Skeletal muscle satellite cell (primary cell): Measurements from ENCODE around the gene RNF220.

Experiments used
- H3K27me3 ChIP-seq: 2 replicates; pipeline ENCODE4 v1.7.0; 2013; ENCODE audit warnings: low read length; ENCODE audit not compliant: control insufficient read depth, insufficient read depth
- H3K36me3 ChIP-seq: 2 replicates; pipeline ENCODE4 v1.7.0; 2013; ENCODE audit warnings: mild to moderate bottlenecking, control low read depth, low read length; ENCODE audit not compliant: insufficient read depth
- H3K4me1 ChIP-seq: 2 replicates; pipeline ENCODE4 v1.7.0; 2013; ENCODE audit warnings: low read length; ENCODE audit not compliant: control insufficient read depth, insufficient read depth
- H3K4me2 ChIP-seq: 2 replicates; pipeline ENCODE4 v1.7.0; 2013; ENCODE audit warnings: mild to moderate bottlenecking, low read length
- H3K4me3 ChIP-seq: 2 replicates; pipeline ENCODE4 v1.7.0; 2013; ENCODE audit warnings: low read length
- H3K9ac ChIP-seq: 2 replicates; pipeline ENCODE4 v1.7.0; 2013; ENCODE audit warnings: mild to moderate bottlenecking, low read depth, low read length, moderate library complexity
- H3K9me3 ChIP-seq: replicated peaks from 2 replicates; pipeline ENCODE4 v1.7.0; 2013; ENCODE audit warnings: mild to moderate bottlenecking, control low read depth, low read length

The RNF220 gene

GRCh38 chr1:44421446-44421884, 16.4 kb downstream of the RNF220 start:
- H3K4me1 ChIP-seq: peaks cover 4% of the 10 kb centered on the region
- peaks cover 86% of the 10 kb centered on the region for H3K27me3 ChIP-seq
- H3K4me3 ChIP-seq: no peak overlapping the region
- H3K4me2 ChIP-seq: no peak overlapping the region
- no peak overlapping the region for H3K9ac ChIP-seq
- no peaks in the 10 kb centered on the region for H3K9me3 ChIP-seq
- H3K36me3 ChIP-seq: no peaks in the 10 kb centered on the region

DNA sequence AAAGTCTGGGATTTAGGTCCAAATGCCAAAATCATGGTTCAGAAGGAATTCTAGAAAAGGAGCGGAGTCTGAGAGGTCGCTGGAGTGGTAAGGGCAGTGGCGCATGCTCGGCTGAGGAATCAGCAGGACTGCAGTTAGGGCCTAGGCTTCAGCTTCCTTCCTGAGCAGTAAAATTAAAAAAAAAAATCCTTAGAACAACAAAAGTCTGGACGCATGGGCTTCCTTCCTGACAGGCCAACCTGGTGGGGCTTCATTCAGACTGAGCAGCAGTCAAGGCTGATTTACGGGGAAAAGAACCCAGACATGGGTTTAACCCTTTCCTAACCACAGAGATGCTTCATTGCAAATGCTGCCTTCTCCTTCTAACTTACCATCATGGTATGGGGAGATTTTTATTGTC, 17.1 kb downstream of the RNF220 start:
- Histone ChIP-seq H3K9me3 (no peaks in the 10 kb centered on the region), H3K4me1 (peaks cover 4% of the 10 kb centered on the region), H3K36me3 (no peaks in the 10 kb centered on the region), H3K9ac (no peak overlapping the region), H3K4me3 (no peak overlapping the region), H3K4me2 (no peak overlapping the region), H3K27me3 (peaks cover 85% of the 10 kb centered on the region)

GRCh38 chr1:44423591-44424537, 18.8 kb downstream of the RNF220 start:
- H3K27me3 ChIP-seq: peaks cover 86% of the 10 kb centered on the region
- H3K9ac ChIP-seq: no peak overlapping the region
- no peaks in the 10 kb centered on the region for H3K36me3 ChIP-seq
- H3K9me3 ChIP-seq: no peaks in the 10 kb centered on the region
- peak overlapping the region; percentile 64 for H3K4me2 ChIP-seq
- no peak overlapping the region for H3K4me3 ChIP-seq
- H3K4me1 ChIP-seq: no peaks in the 10 kb centered on the region

DNA sequence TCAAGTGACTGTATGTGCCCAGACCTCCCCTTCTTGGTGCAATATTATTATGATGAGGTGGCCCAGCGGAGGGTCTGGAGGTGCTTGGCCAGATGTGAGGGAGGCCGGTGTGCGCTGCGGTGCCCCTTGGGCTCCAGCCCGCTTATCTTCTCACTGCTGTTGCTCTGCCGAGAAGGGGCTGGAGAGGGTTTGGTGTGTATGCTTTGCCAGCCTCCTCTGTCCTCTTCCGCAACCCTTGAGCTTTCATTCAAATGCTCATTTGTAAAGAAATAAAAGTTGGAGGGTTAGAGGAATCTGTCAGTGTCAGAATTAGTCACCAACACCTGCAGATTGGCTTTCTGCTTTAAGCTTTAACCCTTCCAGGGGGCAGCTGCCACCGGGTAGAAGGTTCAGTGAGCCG, 19.7 kb downstream of the RNF220 start:
- Histone ChIP-seq H3K4me1 (no peaks in the 10 kb centered on the region), H3K36me3 (no peaks in the 10 kb centered on the region), H3K4me3 (no peak overlapping the region), H3K9me3 (no peaks in the 10 kb centered on the region), H3K27me3 (peaks cover 86% of the 10 kb centered on the region), H3K9ac (no peak overlapping the region), H3K4me2 (no peak overlapping the region)

DNA sequence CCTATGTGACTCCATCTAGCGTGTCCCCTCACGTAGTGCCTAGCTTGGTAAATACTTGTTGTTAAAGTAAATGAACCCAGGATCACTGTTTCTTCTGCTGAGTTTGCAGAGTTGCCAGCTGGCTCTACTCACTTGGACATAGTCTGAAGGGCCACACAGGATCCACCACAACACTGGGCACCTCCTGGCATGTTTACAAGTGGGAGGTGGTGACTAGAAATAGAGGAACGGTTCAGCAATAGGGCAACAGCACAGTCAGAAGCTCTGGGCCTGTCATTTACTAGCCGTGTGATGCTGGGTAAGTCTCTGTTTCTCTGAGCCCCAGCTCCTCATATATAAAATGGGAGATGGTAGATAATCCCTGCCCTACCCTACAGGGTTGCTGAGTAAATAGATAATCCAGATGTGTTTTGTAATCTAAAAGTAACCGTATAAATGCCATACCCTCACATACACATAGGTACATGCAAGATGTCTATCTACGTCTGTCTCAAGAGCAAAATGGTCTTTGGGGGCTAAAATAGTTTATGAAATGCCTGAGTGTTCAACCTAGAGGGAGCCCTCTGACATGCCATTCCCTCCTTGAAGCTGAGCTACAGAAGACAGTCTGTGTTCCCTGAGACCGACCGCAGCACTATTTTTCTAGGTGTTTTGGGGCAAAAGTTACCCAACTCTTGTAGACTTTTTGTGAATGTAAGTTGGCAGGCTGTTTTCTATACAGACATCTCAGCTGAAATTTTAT, 20.5 kb downstream of the RNF220 start:
- Histone ChIP-seq H3K9ac (no peak overlapping the region), H3K4me3 (no peak overlapping the region), H3K4me1 (no peaks in the 10 kb centered on the region), H3K4me2 (no peak overlapping the region), H3K27me3 (peaks cover 79% of the 10 kb centered on the region), H3K36me3 (no peaks in the 10 kb centered on the region), H3K9me3 (no peaks in the 10 kb centered on the region)

- no peak overlapping the region for H3K9ac ChIP-seq
Observed at GRCh38 chr1:44431861-44432260, 26.8 kb downstream of the RNF220 start.

GRCh38 chr1:44433209-44433608, 28.2 kb downstream of the RNF220 start:
- H3K9me3 ChIP-seq: no peaks in the 10 kb centered on the region
- H3K4me2 ChIP-seq: no peak overlapping the region
- no peak overlapping the region for H3K4me3 ChIP-seq
- H3K27me3 ChIP-seq: peaks cover 29% of the 10 kb centered on the region
- H3K9ac ChIP-seq: no peak overlapping the region
- no peaks in the 10 kb centered on the region for H3K4me1 ChIP-seq
- H3K36me3 ChIP-seq: no peaks in the 10 kb centered on the region

More at GRCh38 chr1:44431861-44432260, 26.8 kb downstream of the RNF220 start:
- Histone ChIP-seq H3K4me1 (no peaks in the 10 kb centered on the region), H3K27me3 (peaks cover 42% of the 10 kb centered on the region), H3K4me3 (no peak overlapping the region), H3K4me2 (no peak overlapping the region), H3K36me3 (no peaks in the 10 kb centered on the region), H3K9me3 (no peaks in the 10 kb centered on the region)

DNA sequence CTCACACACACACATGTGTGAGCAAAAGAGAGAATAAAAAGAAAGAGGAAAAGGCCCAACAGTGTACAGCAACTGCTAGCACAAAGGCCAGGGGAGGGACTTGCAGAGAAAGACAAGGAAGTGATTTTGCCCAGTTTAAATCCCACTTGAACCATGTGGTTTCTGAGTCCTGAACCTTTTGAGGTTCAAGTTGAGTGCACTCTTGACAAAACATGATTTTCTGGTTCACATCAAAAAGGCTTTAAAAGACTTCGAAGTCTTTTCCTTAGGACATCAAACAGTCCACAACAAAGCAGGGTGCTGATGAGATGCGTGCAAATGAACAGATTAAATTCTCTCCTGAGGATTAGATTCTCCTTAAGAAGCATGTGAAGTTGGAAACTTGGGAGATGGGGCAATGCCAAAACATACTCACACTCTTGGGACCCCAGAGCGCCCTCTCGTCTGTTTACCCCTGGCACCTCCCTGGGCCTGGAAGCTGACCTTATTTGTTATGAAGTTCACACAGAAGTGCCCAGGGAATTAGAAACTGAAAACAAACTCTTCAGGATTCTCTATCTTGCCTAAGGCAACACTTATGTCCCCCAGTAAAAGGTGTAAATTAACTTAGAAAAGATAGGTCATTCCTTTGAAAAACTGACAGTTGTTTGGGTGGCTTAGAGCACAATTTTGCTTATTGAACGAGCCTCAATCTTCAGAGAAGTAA, 31.5 kb downstream of the RNF220 start:
- no peaks in the 10 kb centered on the region for H3K9me3 ChIP-seq
- H3K4me1 ChIP-seq: no peaks in the 10 kb centered on the region
- H3K9ac ChIP-seq: no peak overlapping the region
- no peak overlapping the region for H3K4me2 ChIP-seq
- H3K4me3 ChIP-seq: no peak overlapping the region
- no peaks in the 10 kb centered on the region for H3K36me3 ChIP-seq
- peaks cover 22% of the 10 kb centered on the region for H3K27me3 ChIP-seq

DNA sequence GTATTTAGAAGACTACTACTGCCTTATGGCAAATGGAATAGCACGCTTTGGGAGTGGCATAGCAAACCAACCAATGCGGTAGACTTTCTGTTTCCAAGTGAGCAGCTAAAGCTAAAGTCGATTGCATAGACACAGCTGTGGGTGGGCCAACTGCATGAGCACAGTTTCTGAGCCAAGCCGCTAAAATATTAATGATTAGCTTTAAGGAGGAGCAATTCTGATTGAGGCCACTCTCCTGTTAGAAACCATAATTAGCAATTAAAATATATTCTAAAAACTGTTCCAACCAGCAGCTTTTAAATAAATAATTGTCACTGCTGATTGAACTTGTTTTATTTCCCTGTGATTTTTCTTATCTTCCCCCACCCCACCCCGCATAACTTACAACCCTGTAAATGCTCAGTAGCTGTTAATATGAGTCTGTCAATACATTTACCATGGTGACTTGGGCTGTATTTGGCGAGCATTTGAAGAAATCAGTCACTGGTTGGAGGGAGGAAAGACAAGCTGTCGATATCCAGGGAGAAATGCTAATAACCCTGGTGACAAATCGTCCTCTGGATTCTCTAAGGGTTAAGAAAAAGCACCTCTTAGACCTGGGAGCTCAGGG, 32.2 kb downstream of the RNF220 start:
- no peaks in the 10 kb centered on the region for H3K4me1 ChIP-seq
- H3K36me3 ChIP-seq: no peaks in the 10 kb centered on the region
- peaks cover 21% of the 10 kb centered on the region for H3K27me3 ChIP-seq
- H3K4me2 ChIP-seq: no peak overlapping the region
- no peak overlapping the region for H3K4me3 ChIP-seq
- H3K9me3 ChIP-seq: no peaks in the 10 kb centered on the region
- H3K9ac ChIP-seq: no peak overlapping the region

DNA sequence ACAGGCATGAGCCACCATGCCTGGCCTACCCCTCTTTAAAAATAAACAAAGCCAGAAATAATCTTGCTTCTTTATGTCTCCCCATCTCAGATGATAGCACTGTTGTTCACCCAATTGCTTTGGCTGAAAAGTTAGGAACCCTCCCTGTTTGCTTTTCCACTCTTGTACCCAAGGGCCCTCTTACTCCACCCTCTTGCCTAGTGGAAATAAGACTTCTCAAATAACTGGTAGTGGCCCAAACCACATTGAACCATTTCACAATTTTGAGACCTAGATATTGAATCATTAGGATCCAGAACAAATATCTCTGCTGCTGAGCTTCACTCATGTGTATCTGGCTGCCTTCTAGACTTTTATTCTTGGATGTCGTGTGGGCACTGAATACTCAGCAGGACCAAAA, 37.7 kb downstream of the RNF220 start:
- Histone ChIP-seq H3K9ac (no peak overlapping the region), H3K27me3 (peaks cover 40% of the 10 kb centered on the region), H3K36me3 (no peaks in the 10 kb centered on the region), H3K4me2 (no peak overlapping the region), H3K4me3 (no peak overlapping the region), H3K4me1 (no peaks in the 10 kb centered on the region), H3K9me3 (no peaks in the 10 kb centered on the region)
